ENCODE measurements around the gene GOT1.

Gene GOT1

DNA sequence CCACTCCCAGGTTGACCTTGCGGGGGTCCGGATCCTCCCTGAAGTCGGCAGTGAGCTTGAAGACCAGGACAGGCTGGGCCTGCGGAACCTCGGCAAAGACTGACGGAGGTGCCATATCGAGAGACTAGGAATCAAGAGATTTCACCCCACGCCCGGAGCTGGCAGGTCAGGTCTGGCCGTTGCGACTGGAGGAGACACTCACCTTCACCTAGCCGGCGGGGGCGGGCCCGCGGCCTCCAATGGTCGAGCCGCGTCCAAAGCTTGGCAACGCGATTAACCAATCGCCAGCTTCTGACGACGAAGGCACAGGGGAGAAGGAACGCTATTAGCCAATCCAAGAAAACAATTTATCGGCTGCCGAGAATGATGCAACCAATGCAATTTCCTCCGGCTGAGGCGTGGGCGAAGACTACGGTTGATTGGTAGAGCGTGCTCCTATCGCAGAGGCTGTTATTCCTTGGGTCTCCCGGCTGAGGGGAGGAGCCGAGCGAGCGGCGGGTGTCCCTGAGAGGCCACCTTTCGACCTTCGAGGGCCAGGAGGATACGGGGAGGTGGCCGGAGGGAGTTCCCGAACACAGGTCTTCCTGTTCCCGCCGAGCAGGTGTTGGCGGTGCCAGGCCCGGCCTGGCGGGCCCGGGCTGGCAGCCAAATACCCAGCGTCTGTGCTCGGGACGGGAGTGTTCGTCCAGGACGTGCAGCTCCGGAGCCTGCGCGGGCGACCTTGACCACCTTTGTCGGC, at the start of gene GOT1:
TSS of gene GOT1 (minus strand) at position 174 of the 739 bp plus-strand sequence. CDS start at position 115, 59 bp downstream.
- DNase-seq = peak; percentile 97

DNA sequence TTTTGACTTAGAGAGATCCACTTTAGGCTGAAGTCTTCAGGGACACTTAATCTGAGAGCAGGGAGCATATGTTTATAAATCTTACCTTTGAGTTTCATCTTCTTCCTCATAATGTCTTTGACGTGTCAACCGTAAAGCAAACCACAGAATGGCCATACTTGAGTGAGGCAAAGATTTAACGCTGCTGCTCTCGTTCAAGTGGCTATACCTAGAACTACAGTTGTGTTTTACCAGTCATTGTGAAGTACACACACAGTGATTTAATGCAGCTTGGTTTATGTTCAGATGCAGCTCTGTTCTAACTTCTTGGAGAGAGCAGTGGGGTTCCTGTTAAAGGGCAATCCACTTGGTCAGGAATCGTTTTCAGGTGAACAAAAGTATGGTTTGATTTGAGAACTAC, 39.9 kb upstream of the GOT1 start:
- DNase-seq = no peak

DNA sequence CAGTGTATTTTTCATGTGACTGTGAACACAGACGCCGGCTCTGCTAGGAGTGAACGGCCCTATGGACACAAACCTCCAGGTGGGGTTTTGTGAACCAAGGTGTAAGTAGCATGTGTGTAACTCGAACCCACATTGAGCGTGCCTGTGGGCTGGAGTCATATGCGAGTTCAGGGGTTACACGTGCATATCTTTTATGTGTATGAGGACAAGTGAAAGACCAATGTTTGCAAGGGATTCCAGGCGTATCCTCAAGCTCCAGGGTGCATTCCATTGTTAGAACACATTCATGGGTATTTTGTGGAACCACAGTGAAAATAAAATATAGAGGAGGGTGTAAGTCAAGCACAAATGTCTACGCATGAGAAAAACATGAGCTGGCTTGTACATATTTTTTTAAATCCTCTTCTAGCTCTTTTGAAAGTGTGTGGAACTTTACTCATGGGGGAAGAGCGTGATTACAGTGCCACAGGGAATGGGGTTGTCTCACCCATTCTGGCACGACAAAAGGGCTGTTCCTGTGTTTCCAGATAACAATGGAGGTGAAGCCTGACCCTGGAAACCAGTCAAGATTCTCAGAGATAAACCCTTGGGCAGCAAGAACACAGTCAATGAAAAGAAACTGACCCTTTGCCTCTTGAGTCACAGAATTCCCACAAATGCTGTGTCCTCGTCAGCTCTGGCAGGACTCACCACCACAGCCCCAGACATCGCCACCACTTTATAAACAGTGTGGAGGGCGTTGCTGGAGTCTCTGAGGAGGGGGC, 37.0 kb upstream of the GOT1 start:
- DNase-seq = no peak

DNA sequence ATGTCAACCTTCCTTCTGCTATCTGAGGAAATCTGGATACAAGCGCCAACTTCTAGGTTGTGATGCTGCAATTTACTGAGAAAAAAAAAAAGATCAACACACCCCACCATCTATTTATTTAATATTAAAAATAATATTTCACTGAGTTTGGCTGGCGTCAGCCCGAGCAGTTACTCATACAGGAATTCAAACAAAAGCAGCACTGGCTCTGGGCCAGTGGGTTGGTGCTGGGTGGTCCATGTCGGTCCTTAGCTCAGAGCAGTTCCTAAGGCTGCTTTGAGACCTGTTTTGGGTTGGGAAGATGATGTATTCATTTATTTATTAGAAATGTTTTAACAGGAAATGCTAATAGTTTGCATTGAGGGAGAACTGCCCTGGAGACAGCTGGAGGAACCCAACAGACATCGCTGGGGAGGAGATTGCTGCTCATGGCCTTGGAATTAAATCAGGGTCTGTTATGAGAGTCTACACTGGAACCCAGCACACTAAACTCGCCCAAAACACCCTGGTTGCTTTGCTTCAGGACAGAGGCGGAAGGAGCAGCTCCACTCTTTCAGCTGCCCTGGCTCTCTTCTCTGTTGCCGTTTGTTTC, 36.3 kb upstream of the GOT1 start:
- no peak for DNase-seq

DNA sequence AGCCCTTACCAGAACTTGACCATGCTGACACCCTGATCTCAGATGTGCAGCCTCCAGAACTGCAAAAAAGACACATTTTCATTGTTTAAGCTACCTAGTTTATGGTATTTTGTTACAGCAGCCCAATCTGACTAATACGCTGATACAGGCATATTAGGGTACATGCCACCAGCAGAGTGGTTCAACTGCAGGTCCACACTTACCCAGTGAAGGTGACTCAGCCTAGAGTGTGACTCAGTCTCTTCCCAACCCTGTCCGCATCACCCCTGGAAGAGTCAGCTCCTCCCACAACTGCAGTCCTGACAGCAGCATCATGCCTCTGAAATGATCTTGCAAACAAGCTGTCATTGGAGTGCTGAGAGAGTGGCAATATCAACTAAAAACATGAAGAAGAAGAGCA, 30.8 kb upstream of the GOT1 start:
- DNase-seq = no peak

DNA sequence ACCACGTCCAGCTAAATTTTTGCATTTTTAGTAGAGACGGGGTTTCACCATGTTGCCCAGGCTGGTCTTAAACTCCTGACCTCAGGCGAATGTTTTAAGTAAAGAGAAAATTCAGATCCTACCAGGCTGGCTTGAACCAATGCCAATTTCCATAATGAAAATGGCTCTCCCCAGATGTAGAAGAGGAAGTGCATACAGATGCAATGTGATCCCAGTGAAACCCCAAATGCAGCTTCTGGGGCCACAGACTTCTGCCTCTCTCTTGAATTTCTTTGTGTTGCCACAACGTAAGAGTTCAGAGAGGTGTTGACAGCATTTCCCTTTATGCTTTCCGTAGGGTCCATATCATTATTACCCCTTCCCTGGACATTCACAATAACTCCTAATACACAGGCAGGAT, 29.6 kb upstream of the GOT1 start:
- DNase-seq = no peak

DNA sequence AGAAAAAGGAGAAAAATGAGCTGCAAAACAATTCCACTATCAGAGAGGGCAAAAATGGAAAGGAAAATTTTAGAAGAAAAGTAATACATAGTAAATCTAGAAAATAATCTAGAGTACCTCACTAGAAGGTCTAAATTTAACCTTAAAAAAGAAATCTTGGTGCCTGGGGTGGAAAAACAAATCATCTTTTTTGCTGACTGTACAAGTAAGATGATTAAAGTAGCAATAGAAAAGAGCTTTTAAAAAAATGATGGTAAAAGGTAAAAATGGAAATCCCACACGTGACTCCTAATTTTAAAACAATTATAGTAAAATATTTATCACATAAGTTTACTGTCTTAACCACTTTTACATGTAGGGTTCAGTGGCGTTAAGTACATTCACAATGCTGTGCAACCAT, 28.8 kb upstream of the GOT1 start:
- DNase-seq = no peak

DNA sequence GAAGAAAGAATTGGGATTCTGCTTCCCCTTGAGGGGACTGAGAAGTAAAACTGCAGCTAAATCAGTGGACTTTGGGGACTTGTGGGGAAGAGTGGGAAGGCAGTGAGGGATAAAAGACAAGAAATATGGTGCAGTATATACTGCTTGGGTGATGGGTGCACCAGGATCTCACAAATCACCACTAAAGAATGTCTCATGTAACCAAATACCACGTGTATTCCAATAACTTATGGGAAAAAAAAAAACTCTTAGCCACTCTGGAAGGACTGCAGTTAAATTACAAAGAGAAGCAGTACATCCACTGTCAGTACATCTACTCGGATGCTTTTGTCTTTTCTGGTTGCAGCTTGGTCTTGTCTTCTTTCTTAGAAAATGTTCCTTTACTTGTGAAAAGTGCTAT, 27.4 kb upstream of the GOT1 start:
- no peak for DNase-seq

DNA sequence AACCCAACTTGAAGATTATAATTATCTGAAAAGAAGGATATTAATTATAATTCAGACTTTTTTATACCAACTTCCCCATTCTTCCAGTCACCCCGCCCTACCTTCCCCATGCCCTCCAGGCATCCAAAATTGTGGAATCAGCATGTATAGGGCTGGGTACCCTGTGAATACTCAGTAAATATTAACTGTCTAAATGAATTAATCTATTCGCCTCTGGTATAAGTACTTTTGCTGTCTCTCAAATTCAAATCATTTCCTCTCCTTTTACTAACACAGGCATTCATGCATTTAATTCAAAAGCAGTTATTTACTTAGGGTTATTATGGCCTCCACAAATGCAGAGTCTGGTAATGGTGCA, 26.5 kb upstream of the GOT1 start:
- no peak for DNase-seq

DNA sequence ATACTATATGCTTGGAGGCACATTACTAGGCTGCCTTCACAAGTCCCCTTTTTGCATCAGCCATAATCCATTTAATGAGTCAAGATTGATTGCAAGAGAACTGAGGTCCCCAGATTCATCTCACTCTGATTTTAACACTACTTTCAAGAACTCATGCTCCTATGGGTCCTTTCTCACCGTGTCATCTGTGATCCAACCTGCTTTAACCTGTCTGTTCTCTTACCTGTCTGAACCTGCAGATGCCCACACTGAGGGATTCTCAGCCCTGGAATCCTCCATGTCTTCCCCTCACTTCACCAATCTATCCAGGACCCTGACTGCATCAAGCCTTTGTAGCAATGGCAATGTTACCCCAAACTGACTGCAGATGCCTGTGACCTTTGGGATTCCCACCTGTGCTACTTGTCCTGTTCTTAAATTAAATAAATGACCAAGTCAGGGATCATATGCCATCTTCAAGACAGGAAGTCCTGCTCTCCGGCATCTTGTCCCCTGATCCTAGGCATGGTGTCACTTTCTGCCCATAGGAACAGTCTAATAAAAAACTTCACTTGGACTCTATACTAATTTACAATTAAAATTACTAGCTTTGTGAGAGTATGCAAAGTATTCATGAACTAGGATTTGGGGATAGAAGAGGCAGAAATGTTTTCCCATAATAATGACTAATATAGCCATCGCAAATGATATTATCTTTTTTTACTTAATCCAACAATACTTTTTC, 25.9 kb upstream of the GOT1 start:
- no peak for DNase-seq

DNA sequence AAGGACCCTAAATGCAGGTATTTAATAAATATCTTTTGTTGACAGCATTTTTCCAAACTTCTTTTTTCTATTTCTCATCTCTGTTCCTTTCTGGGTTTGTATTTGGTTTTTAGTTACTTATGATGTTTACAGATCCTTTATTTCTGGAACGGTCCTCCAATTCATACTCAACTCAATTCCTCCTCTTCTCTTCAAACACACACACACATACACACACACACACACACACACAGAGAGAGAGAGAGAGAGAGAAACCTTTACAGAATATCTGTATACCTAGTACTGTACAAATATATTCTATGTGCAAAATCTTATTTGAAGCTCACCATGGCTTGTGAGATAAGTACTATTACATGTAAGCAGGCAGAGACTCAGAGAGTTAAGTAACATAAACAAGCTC, 21.6 kb upstream of the GOT1 start:
- DNase-seq = no peak

DNA sequence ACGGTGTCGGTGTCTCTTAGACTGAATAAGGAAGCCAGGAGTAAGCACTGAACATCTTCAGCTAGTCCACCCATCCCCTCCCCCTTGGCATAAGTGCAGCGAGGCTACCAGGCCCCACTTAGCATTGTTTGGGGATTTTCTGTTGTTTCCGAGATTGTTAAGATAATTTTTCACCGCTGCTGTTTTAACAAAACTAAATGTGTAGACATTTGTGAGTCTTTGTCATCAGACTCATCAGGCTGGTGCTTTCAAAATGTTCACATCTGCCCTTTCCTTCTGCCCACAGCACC, 21.0 kb upstream of the GOT1 start:
- no peak for DNase-seq

DNA sequence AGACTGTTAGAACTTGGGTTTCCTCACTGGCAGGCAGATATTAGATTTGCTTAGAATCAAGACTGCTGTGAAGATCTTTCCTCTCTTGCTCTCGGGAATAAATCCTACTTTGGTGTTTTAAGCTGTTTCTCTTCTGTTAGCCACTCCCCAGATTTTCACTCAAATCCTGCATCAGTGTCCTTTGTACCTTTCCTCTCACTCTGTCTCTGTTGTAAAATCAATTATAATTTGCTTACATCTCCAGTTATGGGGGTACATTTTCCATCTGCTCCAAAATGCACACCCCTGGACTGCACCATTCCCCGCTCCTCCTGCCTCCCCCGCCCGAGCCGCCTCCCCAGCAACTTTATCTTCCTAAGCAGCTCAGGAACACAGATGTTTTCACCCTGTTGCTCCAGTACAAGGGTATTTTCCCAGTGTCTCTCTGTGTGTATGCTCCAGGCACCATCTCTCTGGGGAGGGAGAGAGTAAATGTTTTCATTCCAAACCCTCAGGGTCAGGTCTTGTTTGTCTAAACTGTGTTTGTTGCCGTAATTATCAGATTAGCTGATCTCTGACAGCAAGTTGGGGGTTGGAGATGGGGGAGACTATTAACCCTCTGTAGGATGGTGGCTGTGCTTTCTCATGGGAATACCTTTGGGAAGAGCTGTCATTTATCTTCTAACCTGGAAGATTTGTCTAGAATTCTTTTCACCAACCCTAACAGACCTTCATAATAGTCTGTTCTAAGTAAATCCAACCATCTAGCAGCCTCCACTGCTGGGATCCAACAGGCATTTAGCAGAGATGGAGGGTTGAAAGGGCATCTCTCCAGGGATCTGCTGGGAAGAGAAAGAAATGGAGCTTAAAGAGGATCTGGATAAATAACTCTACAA, 20.4 kb upstream of the GOT1 start:
- no peak for DNase-seq

DNA sequence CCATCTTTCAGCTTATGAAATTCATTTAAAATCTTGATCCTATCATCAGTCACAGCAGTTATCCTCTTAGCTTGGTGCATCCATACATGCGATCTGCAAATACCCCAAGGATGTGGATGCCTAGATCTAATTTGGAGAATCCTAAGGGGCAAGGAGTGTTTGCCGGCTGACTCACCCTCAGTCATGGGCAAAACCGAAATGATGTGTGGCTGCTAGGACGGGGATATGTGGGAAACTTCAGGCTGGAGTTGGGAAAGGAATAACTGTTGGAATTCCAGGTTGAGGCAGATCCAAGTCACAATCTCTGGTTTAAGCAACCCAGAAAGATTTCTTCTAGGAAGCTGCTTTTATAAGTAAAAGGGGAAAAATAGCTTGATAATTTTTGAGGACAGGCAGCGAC, 19.7 kb upstream of the GOT1 start:
- DNase-seq = no peak

DNA sequence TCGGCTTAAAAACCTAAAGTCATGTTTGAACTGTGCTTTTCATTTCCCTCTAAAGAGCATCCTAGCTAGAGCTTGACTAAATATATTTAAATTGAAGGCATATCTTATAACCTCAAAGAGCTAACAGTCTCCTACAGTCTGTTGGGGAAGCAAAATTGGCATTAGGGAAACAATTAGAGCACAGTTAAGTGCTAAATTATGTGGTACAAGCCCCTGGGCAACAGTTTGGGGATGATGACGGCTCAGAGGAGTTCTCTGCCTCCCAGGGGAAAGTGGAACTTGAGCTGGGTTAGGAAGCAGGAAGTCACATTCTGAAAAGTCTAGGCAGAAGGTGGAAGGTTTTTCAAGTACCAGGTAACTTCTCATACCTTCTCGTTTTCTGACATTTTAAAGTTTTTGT, 18.6 kb upstream of the GOT1 start:
- DNase-seq = no peak

DNA sequence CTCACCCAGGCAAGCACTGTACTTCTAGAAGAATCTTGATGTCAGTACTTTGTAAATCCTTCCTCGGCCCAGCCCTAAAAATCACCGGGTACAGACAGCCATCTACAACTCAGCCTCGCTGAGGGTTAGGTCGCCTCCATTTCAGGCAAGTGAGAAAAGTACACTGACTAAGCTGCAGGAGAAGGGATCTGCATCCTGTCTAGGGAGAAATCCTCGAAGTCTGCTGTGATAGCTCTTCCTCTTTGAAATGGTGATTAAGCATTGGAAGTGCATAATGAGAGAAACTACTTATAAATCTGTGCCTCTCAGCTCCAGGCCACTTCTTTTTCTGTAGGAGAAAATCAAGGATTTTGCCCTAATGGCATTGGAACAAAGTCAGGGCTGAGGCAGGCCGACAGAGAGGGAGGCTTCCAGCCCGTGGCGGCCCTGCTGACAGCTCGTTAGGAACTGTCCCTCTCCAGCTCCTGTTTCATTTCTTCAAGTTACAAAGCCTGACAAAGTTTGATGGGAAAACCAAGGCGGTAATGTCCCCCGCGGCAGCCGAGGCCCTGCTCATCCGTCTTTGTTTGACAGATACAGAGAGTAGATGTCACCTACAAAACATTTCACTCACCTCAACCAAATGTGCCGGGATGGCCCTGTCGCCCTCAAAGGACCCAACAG, 14.1 kb upstream of the GOT1 start:
- no peak for DNase-seq

DNA sequence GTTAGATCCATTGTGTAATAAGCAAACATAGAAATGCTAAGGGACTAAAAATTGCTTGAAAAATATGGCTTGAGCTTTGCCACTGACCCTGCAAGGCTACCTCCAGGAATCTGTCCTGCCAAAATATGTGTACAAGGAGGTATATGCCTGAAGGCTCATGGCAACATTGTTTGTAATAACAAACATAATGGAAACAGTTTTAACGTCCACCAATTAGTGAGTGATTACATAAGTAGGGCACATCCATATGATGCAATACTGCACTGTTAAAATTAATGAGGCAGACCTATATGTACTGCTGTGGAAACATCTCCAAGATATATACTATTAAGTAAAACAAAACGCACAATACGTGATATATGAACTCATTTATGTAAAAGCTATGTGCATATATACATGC, 13.1 kb upstream of the GOT1 start:
- no peak for DNase-seq

DNA sequence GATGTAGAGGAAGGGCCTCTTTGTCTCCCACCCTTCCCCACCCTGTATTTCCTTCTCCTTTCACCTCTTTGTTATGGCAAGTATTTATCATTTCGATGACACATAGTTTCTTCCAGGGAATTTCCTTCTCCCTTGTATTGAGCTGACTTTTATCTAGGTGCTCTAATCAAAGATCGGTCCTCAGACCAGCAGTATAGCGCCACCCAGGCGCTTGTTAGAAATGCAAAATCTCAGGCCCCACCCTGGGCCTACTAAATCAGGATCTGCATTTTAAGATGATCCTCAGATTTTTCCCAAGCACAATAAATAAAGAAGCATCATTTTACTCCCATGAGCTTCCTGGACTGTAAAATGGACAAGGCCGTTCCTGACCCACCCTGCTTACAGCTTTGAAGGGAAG, 12.0 kb upstream of the GOT1 start:
- no peak for DNase-seq

DNA sequence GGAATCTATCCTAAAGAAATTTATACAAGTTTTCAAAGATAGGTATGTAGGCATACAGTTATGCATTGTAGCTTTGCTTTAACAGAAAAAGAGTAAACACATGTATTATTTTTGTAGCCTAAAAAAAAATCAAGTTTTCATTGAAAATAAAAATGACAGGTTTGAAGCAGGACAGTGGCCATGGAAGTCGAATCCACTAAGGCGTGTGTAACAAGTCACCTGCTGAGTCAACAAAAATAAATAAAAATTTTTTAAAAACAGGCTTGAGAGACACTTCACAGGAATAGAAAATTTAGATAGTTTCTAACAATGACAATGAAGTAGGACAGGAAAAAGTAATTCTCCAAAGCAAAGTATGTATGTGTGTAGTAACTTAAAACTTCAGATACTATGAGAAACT, 8.5 kb upstream of the GOT1 start:
- DNase-seq = no peak

DNA sequence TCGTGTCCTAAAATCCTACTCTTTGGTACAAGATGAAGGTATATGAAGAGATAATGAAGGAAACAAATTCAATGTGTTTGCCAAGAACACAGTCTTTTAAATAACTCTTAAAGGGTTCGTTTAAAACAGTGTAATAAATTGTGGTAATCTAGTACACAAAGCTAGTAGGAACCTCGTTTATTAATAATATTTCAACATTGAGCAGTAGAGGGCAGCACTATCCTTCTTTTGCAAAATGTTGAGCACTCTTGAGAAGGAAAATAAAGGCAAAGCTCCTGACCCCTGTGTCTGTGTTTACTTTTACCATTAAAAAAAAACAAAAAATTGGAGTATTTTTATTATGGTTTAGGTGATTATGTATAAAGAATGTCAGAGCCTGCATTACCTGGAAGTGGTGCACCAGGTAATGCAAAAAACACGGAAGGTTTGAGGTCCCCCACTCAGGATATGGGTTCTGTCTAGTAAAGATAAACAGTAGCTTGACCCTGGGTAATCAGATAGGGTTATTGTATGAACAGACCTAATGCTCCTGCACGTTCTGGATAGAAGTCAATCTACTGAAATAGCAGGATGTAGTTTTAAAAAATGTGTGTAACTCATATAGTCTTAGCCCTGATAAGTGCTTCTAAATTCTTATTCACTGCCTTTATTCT, 5.7 kb upstream of the GOT1 start:
- DNase-seq = no peak

DNA sequence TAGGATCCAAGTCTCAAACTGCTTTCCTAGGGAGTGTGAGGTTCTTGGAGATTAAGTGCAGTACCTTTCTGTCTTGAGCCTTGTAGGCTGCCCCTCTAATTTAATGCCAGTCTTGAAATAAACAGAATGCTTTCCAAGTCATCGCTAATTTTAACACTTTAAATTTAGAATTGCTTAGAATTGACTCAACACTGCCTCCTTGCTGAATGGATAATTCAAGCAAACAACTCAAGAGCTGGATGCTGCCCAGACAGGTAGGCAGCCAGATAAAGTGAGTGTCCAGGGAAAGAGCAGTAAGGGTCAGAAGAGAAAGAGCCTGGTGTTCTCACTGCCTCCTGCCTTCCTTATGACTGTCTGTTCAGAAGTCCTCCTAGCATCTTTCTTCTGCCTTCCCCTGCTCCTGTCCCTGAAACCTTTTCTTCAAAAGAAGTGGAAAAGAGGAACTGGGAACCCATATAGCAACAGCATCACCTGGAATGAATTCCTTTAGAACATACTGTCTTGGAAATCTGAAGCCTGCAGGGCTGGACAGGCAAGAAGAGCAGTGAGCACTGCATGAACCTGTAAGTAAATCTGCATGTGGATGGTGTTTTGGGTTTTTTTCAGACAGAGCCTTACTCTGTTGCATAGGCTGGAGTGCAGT, 3.1 kb upstream of the GOT1 start:
- DNase-seq = no peak

All from activated CD4-positive, alpha-beta T cell treated with anti-CD3 and anti-CD28 coated beads for 48 hours (primary cell).